Prostate gland (tissue), 2 donors: ENCODE data around the gene LMBR1.

Source experiments
- CTCF ChIP-seq, 4 experiments: fragments of 200-600 bp in 2 of 4; fragments of 450-650 bp in 2 of 4; sonication (generic) in 2 of 4; IDR thresholded peaks; 1 replicate in 3 of 4; 2 replicates in 1 of 4; pipeline ENCODE4 v1.5.1; 2016 to 2019; ENCODE audit warnings: antibody characterized with exemption in 4 of 4, mild to moderate bottlenecking in 2 of 4, moderate library complexity in 2 of 4
- POLR2A ChIP-seq: fragments of 450-650 bp; IDR thresholded peaks from one replicate; pipeline ENCODE4 v1.6.1; 2016; ENCODE audit warnings: antibody characterized with exemption, mild to moderate bottlenecking
- POLR2AphosphoS5 ChIP-seq: sonication (generic); formaldehyde crosslinking; IDR thresholded peaks from one replicate; pipeline ENCODE4 v1.6.1; 2017; ENCODE audit warnings: antibody characterized with exemption

GRCh38 chr7:156833312-156833711 lies 59.7 kb downstream of the LMBR1 start:
- TF ChIP-seq POLR2AphosphoS5 (no peak), CTCF (IDR thresholded peaks at IDR 0.05) (no peak), POLR2A (no peak)
